IMR-90 (cell line): ENCODE data around the gene SHB. TPM values are rescaled to one million over a fixed set of nuclear protein-coding genes. Genes with fewer than 3 reads are reported as not detected.

Experiments
- ATAC-seq: fragments of 200-7000 bp; cut with Tn5 transposase; 2 replicates; pipeline ENCODE4 v1.9.1; 2020; ENCODE audit warnings: low read depth, mild to moderate bottlenecking, moderate library complexity
- BruUV-seq: library from RNA; stranded (reverse); fragments of 400-500 nt; replicated peaks from 2 replicates; lab custom pipeline; 2021; lab: Mats Ljungman, UMichigan
- CTCF ChIA-PET: fragments of 300-600 bp; formaldehyde crosslinking; extraction: SDS; loops from one replicate; lab custom pipeline; 2021; ENCODE audit warnings: antibody characterized with exemption; lab: Yijun Ruan, JAX
- POLR2A ChIA-PET: fragments of 300-600 bp; sonication (Branson Sonifier 250); formaldehyde crosslinking; loops from one replicate; lab custom pipeline; 2022; ENCODE audit warnings: antibody characterized with exemption; ENCODE audit not compliant: unreplicated experiment; lab: Charles Lee
- DNase-seq: peaks from one replicate; pipeline ENCODE4 v3.0.0; 2013
- H2AFZ ChIP-seq: replicated peaks from 2 replicates; pipeline ENCODE3; 2013; ENCODE audit warnings: low read length, mild to moderate bottlenecking; ENCODE audit not compliant: poor library complexity
- H2AK5ac ChIP-seq: 2 replicates; pipeline ENCODE4 v1.6.1; 2013; ENCODE audit warnings: low read depth, low read length, inconsistent platforms
- H2AK9ac ChIP-seq: replicated peaks from 2 replicates; pipeline ENCODE3; 2013; ENCODE audit warnings: mild to moderate bottlenecking, low read depth, low read length, moderate library complexity; ENCODE audit not compliant: poor library complexity
- H2BK120ac ChIP-seq: 2 replicates; pipeline ENCODE4 v1.6.1; 2013; ENCODE audit warnings: low read depth, low read length, inconsistent platforms
- H2BK15ac ChIP-seq: 3 replicates; pipeline ENCODE4 v1.6.1; 2013; ENCODE audit warnings: low read depth, low read length, inconsistent platforms
- H2BK20ac ChIP-seq: 2 replicates; pipeline ENCODE4 v1.6.1; 2013; ENCODE audit warnings: low read depth, mild to moderate bottlenecking, inconsistent platforms, low read length, moderate library complexity
- H2BK5ac ChIP-seq: 2 replicates; pipeline ENCODE4 v1.6.1; 2013; ENCODE audit warnings: mild to moderate bottlenecking, low read depth, low read length, inconsistent platforms; ENCODE audit not compliant: poor library complexity, severe bottlenecking
- H3K14ac ChIP-seq: replicated peaks from 2 replicates; pipeline ENCODE4 v1.6.1; 2013; ENCODE audit warnings: low read depth, low read length, inconsistent platforms
- H3K18ac ChIP-seq: 2 replicates; pipeline ENCODE4 v1.6.1; 2013; ENCODE audit warnings: low read depth, low read length, control low read depth
- H3K23ac ChIP-seq: 2 replicates; pipeline ENCODE4 v1.6.1; 2013; ENCODE audit warnings: low read depth, low read length, inconsistent platforms
- H3K27ac ChIP-seq: 2 replicates; pipeline ENCODE4 v1.5.1; 2013; ENCODE audit warnings: mild to moderate bottlenecking, control low read depth, low read length; ENCODE audit not compliant: insufficient read depth
- H3K27me3 ChIP-seq: 2 replicates; pipeline ENCODE4 v1.6.1; 2013; ENCODE audit warnings: low read length; ENCODE audit not compliant: control insufficient read depth, insufficient read depth
- H3K36me3 ChIP-seq: 2 replicates; pipeline ENCODE4 v1.6.1; 2013; ENCODE audit warnings: low read length, mixed read lengths; ENCODE audit not compliant: control insufficient read depth, insufficient read depth
- H3K4ac ChIP-seq: 2 replicates; pipeline ENCODE4 v1.6.1; 2013; ENCODE audit warnings: low read depth, low read length, inconsistent platforms
- H3K4me1 ChIP-seq: 2 replicates; pipeline ENCODE4 v1.6.1; 2013; ENCODE audit warnings: low read length, mixed read lengths; ENCODE audit not compliant: control insufficient read depth, insufficient read depth
- H3K4me2 ChIP-seq: 2 replicates; pipeline ENCODE4 v1.6.1; 2013; ENCODE audit warnings: low read depth, mild to moderate bottlenecking, control low read depth, low read length, moderate library complexity
- H3K4me3 ChIP-seq: 2 replicates; pipeline ENCODE4 v1.5.1; 2013; ENCODE audit warnings: low read depth, mild to moderate bottlenecking, control low read depth, low read length, moderate library complexity; ENCODE audit not compliant: insufficient read depth
- H3K56ac ChIP-seq: 2 replicates; pipeline ENCODE4 v1.6.1; 2013; ENCODE audit warnings: low read length, inconsistent platforms; ENCODE audit not compliant: insufficient read depth; ENCODE audit errors: extremely low read depth
- H3K79me1 ChIP-seq, 2 experiments: 2 replicates each; pipeline ENCODE4 v1.6.1; 2013; ENCODE audit warnings: low read length in 2 of 2, inconsistent platforms in 1 of 2, low read depth in 1 of 2
- H3K9ac ChIP-seq: 2 replicates; pipeline ENCODE4 v1.6.1; 2013; ENCODE audit warnings: low read depth, low read length, control low read depth
- H3K9me1 ChIP-seq: 2 replicates; pipeline ENCODE4 v1.6.1; 2013; ENCODE audit warnings: low read length, inconsistent platforms; ENCODE audit not compliant: insufficient read depth
- H3K9me3 ChIP-seq: 2 replicates; pipeline ENCODE4 v1.6.1; 2013; ENCODE audit warnings: low read length; ENCODE audit not compliant: control insufficient read depth, insufficient read depth
- H4K20me1 ChIP-seq: 2 replicates; pipeline ENCODE4 v1.6.1; 2013; ENCODE audit warnings: low read length, inconsistent platforms; ENCODE audit not compliant: insufficient read depth
- H4K5ac ChIP-seq: 2 replicates; pipeline ENCODE4 v1.6.1; 2013; ENCODE audit warnings: mild to moderate bottlenecking, low read depth, low read length, control low read depth
- H4K8ac ChIP-seq, 2 experiments: 2 replicates each; pipeline ENCODE4 v1.6.1; 2013; ENCODE audit warnings: low read depth in 2 of 2, low read length in 2 of 2, control low read depth in 1 of 2, inconsistent platforms in 1 of 2
- H4K91ac ChIP-seq: 2 replicates; pipeline ENCODE4 v1.6.1; 2013; ENCODE audit warnings: low read depth, low read length, inconsistent platforms; ENCODE audit not compliant: insufficient read depth
- BHLHE40 ChIP-seq: fragments of 150-350 bp; IDR thresholded peaks from 2 replicates; pipeline ENCODE4 v1.6.1; 2016; ENCODE audit warnings: mild to moderate bottlenecking, low read depth, low read length
- CEBPB ChIP-seq: IDR thresholded peaks from 2 replicates; pipeline ENCODE4 v1.6.1; 2012; ENCODE audit warnings: low read depth, low read length, improper control_type of control experiment
- CHD1 ChIP-seq: IDR thresholded peaks from 2 replicates; pipeline ENCODE4 v1.6.1; 2012; ENCODE audit warnings: low read depth, low read length, improper control_type of control experiment
- CTCF ChIP-seq: conservative IDR thresholded peaks from 2 replicates; pipeline ENCODE4 v1.5.1; 2012; ENCODE audit warnings: mild to moderate bottlenecking, low read depth, low read length, improper control_type of control experiment
- ELK1 ChIP-seq: fragments of 150-350 bp; IDR thresholded peaks from 2 replicates; pipeline ENCODE4 v1.6.1; 2016; ENCODE audit warnings: low read depth, mild to moderate bottlenecking, low read length, moderate library complexity, borderline replicate concordance
- FOS ChIP-seq: fragments of 150-350 bp; IDR thresholded peaks from 2 replicates; pipeline ENCODE4 v1.6.1; 2016; ENCODE audit warnings: low read depth, low read length
- MAFK ChIP-seq: IDR thresholded peaks from 2 replicates; pipeline ENCODE4 v1.6.1; 2012; ENCODE audit warnings: low read depth, low read length, improper control_type of control experiment
- MAZ ChIP-seq: IDR thresholded peaks from 2 replicates; pipeline ENCODE4 v1.6.1; 2012; ENCODE audit warnings: low read depth, mild to moderate bottlenecking, low read length, improper control_type of control experiment, moderate library complexity, borderline replicate concordance
- MXI1 ChIP-seq: IDR thresholded peaks from 2 replicates; pipeline ENCODE4 v1.6.1; 2012; ENCODE audit warnings: low read depth, mild to moderate bottlenecking, low read length, moderate library complexity, borderline replicate concordance
- POLR2A ChIP-seq: IDR thresholded peaks from 2 replicates; pipeline ENCODE4 v1.6.1; 2012; ENCODE audit warnings: mild to moderate bottlenecking, low read depth, low read length
- RAD21 ChIP-seq: IDR thresholded peaks from 2 replicates; pipeline ENCODE4 v1.6.1; 2012; ENCODE audit warnings: low read length, improper control_type of control experiment
- RCOR1 ChIP-seq: IDR thresholded peaks from 2 replicates; pipeline ENCODE4 v1.6.1; 2012; ENCODE audit warnings: mild to moderate bottlenecking, low read length, improper control_type of control experiment; ENCODE audit not compliant: insufficient replicate concordance
- SMC3 ChIP-seq: fragments of 150-350 bp; IDR thresholded peaks from 2 replicates; pipeline ENCODE4 v1.6.1; 2016; ENCODE audit warnings: low read depth, mild to moderate bottlenecking, antibody characterized with exemption, low read length, moderate library complexity
- USF2 ChIP-seq: fragments of 150-350 bp; IDR thresholded peaks from 2 replicates; pipeline ENCODE4 v1.6.1; 2017; ENCODE audit warnings: mild to moderate bottlenecking, antibody characterized with exemption, low read length, low read depth
- WGBS, 2 experiments: methylation state at CpG; one replicate each; pipeline versions ENCODE4 v1.1.5 to v1.1.7; 2013; ENCODE audit warnings: missing lambda C conversion rate in 2 of 2; ENCODE audit not compliant: insufficient read length in 1 of 2; ENCODE audit errors: extremely low coverage in 2 of 2; 5-methylcytosine and 5-hydroxymethylcytosine counted together
- dilution Hi-C: fragments of 300-500 bp; cut with HindIII; formaldehyde crosslinking; loops from one replicate; pipeline ENCODE4 v1.14.3; 2018; ENCODE audit warnings: low sequenced_read_pairs; ENCODE audit not compliant: unreplicated experiment
- in situ Hi-C: fragments of 300-500 bp; cut with MboI; formaldehyde crosslinking; loops from 3 replicates; pipeline ENCODE4 v1.14.3; 2019; ENCODE audit warnings: low sequenced_read_pairs, inconsistent platforms, mixed read lengths
- intact Hi-C: fragments of 100-400 bp; cut with micrococcal nuclease; formaldehyde crosslinking; loops from 2 replicates; pipeline ENCODE4 v1.10.0; 2022
- polyA plus RNA-seq, 3 experiments: library from polyadenylated mRNA; depleted of rRNA; stranded (reverse); fragments of >200 nt; gene quantifications; 2 replicates each; pipeline ENCODE4 v1.2.3, GENCODE V29; 2012; ENCODE audit warnings: low replicate concordance in 1 of 3
- total RNA-seq: library from RNA; depleted of rRNA; stranded (reverse); fragments of >200 nt; gene quantifications from 2 replicates; pipeline ENCODE4 v1.2.3, GENCODE V29; 2012

The SHB gene
- total and polyA plus RNA-seq, 2 of the 4 experiments (the other 2 are of a cell fraction), result 6.1 to 20.4 TPM

GRCh38 chr9:38065369-38066075 is 3.5 kb downstream of the SHB start:
- Histone ChIP-seq H3K23ac (peak overlapping the region; percentile 88), H2BK15ac (peak overlapping the region; percentile 4; the same call in 2 of the 3 replicates), H3K4me3 (peak overlapping the region; percentile 89), H3K18ac (peak overlapping the region; percentile 19; the same call in 1 of the 2 replicates), H3K9me3 (no peaks in the 10 kb centered on the region), H3K4me2 (peak overlapping the region; percentile 93), H2AFZ (peak overlapping the region; percentile 59), H4K8ac (peak overlapping the region in 1 of 2 experiments; percentile 1; a peak in 1 of 4 replicates), H3K4me1 (peaks cover 37% of the 10 kb centered on the region), H3K79me1 (peaks cover 0 to 66% of the 10 kb centered on the region in 2 experiments; a peak in 3 of 4 replicates), H3K36me3 (peaks cover 19% of the 10 kb centered on the region), H3K9me1 (peaks cover 39% of the 10 kb centered on the region), H3K56ac (no peak overlapping the region), H4K5ac (no peak overlapping the region), H3K4ac (peak overlapping the region; percentile 36; the same call in 1 of the 2 replicates), H2BK120ac (peak overlapping the region; percentile 16; the same call in 1 of the 2 replicates), H3K27me3 (no peaks in the 10 kb centered on the region), H3K27ac (peak overlapping the region; percentile 42), H3K9ac (peak overlapping the region; percentile 98), H2BK5ac (peak overlapping the region; percentile 33), H2AK9ac (peak overlapping the region; percentile 81), H4K91ac (peak overlapping the region; percentile 37; the same call in 1 of the 2 replicates), H3K14ac (peak overlapping the region; percentile 81), H2BK20ac (no peak overlapping the region), H2AK5ac (peak overlapping the region; percentile 46), H4K20me1 (peaks cover 69% of the 10 kb centered on the region)
- POLR2A ChIA-PET, result no interaction called here
- in situ Hi-C loops (loop anchor here (10.0 to 25.0 kb wide), 2 partner anchors 141 to 578 kb away; partner anchors contain the start of gene POLR1E), dilution Hi-C loops (loop anchor here (25.0 kb wide), 1 partner anchor 128 kb away; no protein-coding TSS in a partner anchor), intact Hi-C loops (loop anchor here (2.0 to 5.0 kb wide), 4 partner anchors 39 to 297 kb away; no protein-coding TSS in a partner anchor)
- WGBS, 2 experiments, result 73% methylated on average over 3 of the region's 9 CpGs; no CpG with 5 or more reads in 1 of the 2 experiments
- DNase-seq (no peak), ATAC-seq (no peak)
- no TSS peak for BruUV-seq
- CTCF ChIA-PET, result no interaction called here
- TF ChIP-seq SMC3 (no peak), POLR2A (no peak), CEBPB (no peak), FOS (no peak), ELK1 (no peak), MAFK (no peak), MXI1 (no peak), USF2 (no peak), RAD21 (no peak), CHD1 (no peak), CTCF (no peak), BHLHE40 (no peak), RCOR1 (no peak), MAZ (no peak)
